Breast epithelium (tissue), 4 donors: ENCODE measurements around the gene DNASE1L1. TPM values are rescaled to one million over a fixed set of nuclear protein-coding genes. Genes with fewer than 3 reads are reported as not detected.

Source experiments
- DNase-seq, 2 donors: peaks; one replicate each; pipeline ENCODE4 v3.0.0-alpha.2; 2019; ENCODE audit warnings: low spot score in 2 of 2
- H3K27ac ChIP-seq, 2 donors: fragments of 200-600 bp; sonication (generic) in 1 of 2; one replicate each; pipeline ENCODE4 v1.5.1; 2016 to 2019; ENCODE audit warnings: mild to moderate bottlenecking in 1 of 2
- H3K27me3 ChIP-seq, 2 donors: fragments of 200-600 bp; sonication (generic) in 1 of 2; one replicate each; pipeline versions ENCODE4 v1.5.1 to v1.6.0; 2017 to 2019; ENCODE audit warnings: control low read depth in 1 of 2, mild to moderate bottlenecking in 1 of 2
- H3K36me3 ChIP-seq: fragments of 200-600 bp; one replicate; pipeline ENCODE4 v1.5.1; 2019
- H3K4me1 ChIP-seq, 2 donors: fragments of 200-600 bp; sonication (generic); one replicate each; pipeline ENCODE4 v1.5.1; 2016 to 2019; ENCODE audit warnings: control low read depth in 1 of 2
- H3K4me3 ChIP-seq, 3 donors: fragments of 200-600 bp; sonication (generic); 1 replicate in 2 of 3; 2 replicates in 1 of 3; pipeline ENCODE4 v1.5.1; 2016 to 2019; ENCODE audit warnings: mild to moderate bottlenecking in 3 of 3, moderate library complexity in 2 of 3
- H3K9me3 ChIP-seq, 2 donors: fragments of 200-600 bp; sonication (generic) in 1 of 2; one replicate each; pipeline ENCODE4 v1.5.1; 2016 to 2019; ENCODE audit warnings: control low read depth in 1 of 2
- CTCF ChIP-seq, 3 donors: fragments of 450-650 bp; IDR thresholded peaks; one replicate each; pipeline ENCODE4 v1.5.1; 2016 to 2017; ENCODE audit warnings: antibody characterized with exemption in 3 of 3, mild to moderate bottlenecking in 3 of 3, moderate library complexity in 3 of 3
- POLR2A ChIP-seq: fragments of 450-650 bp; IDR thresholded peaks from one replicate; pipeline ENCODE4 v1.6.1; 2016; ENCODE audit warnings: antibody characterized with exemption, mild to moderate bottlenecking, moderate library complexity
- POLR2AphosphoS5 ChIP-seq, 3 donors: sonication (generic); formaldehyde crosslinking; IDR thresholded peaks; one replicate each; pipeline ENCODE4 v1.6.1; 2017; ENCODE audit warnings: antibody characterized with exemption in 3 of 3
- intact Hi-C: fragments of 100-400 bp; cut with DNase I; formaldehyde crosslinking; loops from one replicate; pipeline ENCODE4 v1.15.1; 2023; ENCODE audit warnings: low total_unique reads
- total RNA-seq, 3 donors: library from RNA; depleted of rRNA; stranded (reverse); fragments of >200 nt; gene quantifications; one replicate each; pipeline ENCODE4 v1.1.0, GENCODE V29; 2016

Gene DNASE1L1
- total RNA-seq, 3 donors from 2014 or later = 26.2 to 44.3 (median 26.9) TPM

GRCh38 chrX:154352466-154352865 is 56.6 kb downstream of the DNASE1L1 start:
- H3K9me3 ChIP-seq = no peaks in the 10 kb centered on the region
- TF ChIP-seq POLR2A = no peak
- no peak for TF ChIP-seq POLR2AphosphoS5 (IDR thresholded peaks at IDR 0.05)
- TF ChIP-seq CTCF (IDR thresholded peaks at IDR 0.05) = no peak
- no peaks in the 10 kb centered on the region for H3K4me1 ChIP-seq
- H3K27me3 ChIP-seq = peaks cover 0 to 33% of the 10 kb centered on the region in 2 donors
- intact Hi-C loops = no loop called here
- no peak overlapping the region for H3K27ac ChIP-seq
- no peaks in the 10 kb centered on the region for H3K36me3 ChIP-seq
- no peak for DNase-seq
- no peak overlapping the region for H3K4me3 ChIP-seq

DNA sequence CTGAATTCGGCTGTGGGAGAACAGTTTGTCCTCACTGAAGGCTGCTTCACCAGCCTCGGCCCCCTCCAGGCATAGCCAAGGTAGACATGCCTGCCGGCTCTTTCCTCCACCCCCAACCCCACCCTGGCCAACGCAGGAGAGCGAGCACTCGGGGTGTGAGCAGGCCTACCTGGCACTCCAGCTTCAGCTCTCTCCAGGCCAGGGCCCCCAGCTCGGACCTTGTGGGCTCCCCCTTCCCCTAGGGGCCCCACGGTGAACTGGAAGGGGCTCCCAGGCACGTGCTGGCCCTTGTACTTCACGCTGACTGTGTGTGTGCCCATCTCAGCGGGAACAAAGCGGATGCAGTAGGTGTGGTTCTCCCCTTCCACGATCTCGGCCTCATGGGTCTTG is 57.0 kb downstream of the DNASE1L1 start:
- Histone ChIP-seq H3K27ac (peak overlapping the region in 1 of 2 donors; percentile 5), H3K4me3 (no peak overlapping the region), H3K36me3 (no peaks in the 10 kb centered on the region), H3K27me3 (peaks cover 0 to 35% of the 10 kb centered on the region in 2 donors), H3K4me1 (no peaks in the 10 kb centered on the region), H3K9me3 (no peaks in the 10 kb centered on the region)
- DNase-seq = no peak
- intact Hi-C loops = no loop called here
- TF ChIP-seq POLR2A (no peak), POLR2AphosphoS5 (IDR thresholded peaks at IDR 0.05) (no peak), CTCF (IDR thresholded peaks at IDR 0.05) (no peak)

Other genes with a start within 250 kb of the DNASE1L1 start
- not detected for gene OPN1MW, start 226.7 kb downstream of the DNASE1L1 start, total RNA-seq
- not detected for gene OPN1MW2, start 189.5 kb downstream of the DNASE1L1 start, total RNA-seq
- gene OPN1MW3, start 151.7 kb downstream of the DNASE1L1 start, total RNA-seq = not detected
- not detected for gene TEX28, start 114.1 kb downstream of the DNASE1L1 start, total RNA-seq
- gene TKTL1, start 113.5 kb downstream of the DNASE1L1 start, total RNA-seq = under 1 TPM in 1 of 3 donors, not detected in 2; 0.16 TPM
- 100 to 1,000 TPM; 416 to 675 (median 622) TPM for gene FLNA, start 34.6 kb downstream of the DNASE1L1 start, total RNA-seq
- 10 to 100 TPM; 33.8 to 48.1 (median 45.6) TPM for gene EMD, start 30.0 kb downstream of the DNASE1L1 start, total RNA-seq
- 1,000 to 10,000 TPM; 8,496 to 9,265 (median 8,695) TPM for gene RPL10, start 10.9 kb downstream of the DNASE1L1 start, total RNA-seq
- gene TAFAZZIN, start 2.3 kb upstream of the DNASE1L1 start, total RNA-seq = 10 to 100 TPM; 27.7 to 53.7 (median 44.2) TPM
- gene ATP6AP1, start 19.4 kb upstream of the DNASE1L1 start, total RNA-seq = 10 to 100 TPM; 31.5 to 57.1 (median 34.8) TPM
- 100 to 1,000 TPM in 1 of 3 donors, 10 to 100 TPM in 2; 94.0 to 105 (median 97.3) TPM for gene GDI1, start 27.9 kb upstream of the DNASE1L1 start, total RNA-seq
- gene FAM50A, start 34.9 kb upstream of the DNASE1L1 start, total RNA-seq = 10 to 100 TPM; 30.7 to 94.4 (median 64.2) TPM
- 10 to 100 TPM in 2 of 3 donors, 1 to 10 TPM in 1; 6.1 to 10.8 (median 10.1) TPM for gene PLXNA3, start 49.0 kb upstream of the DNASE1L1 start, total RNA-seq
- gene LAGE3, start 70.0 kb upstream of the DNASE1L1 start, total RNA-seq = 10 to 100 TPM; 21.1 to 38.0 (median 28.8) TPM
- gene UBL4A, start 77.4 kb upstream of the DNASE1L1 start, total RNA-seq = 10 to 100 TPM; 36.2 to 40.1 (median 38.3) TPM
- gene SLC10A3, start 81.4 kb upstream of the DNASE1L1 start, total RNA-seq = 10 to 100 TPM; 17.0 to 24.0 (median 19.5) TPM
- gene FAM3A, start 107.0 kb upstream of the DNASE1L1 start, total RNA-seq = 10 to 100 TPM; 38.8 to 42.6 (median 41.3) TPM
- 10 to 100 TPM; 25.6 to 45.2 (median 38.2) TPM for gene G6PD, start 137.6 kb upstream of the DNASE1L1 start, total RNA-seq
- 10 to 100 TPM; 10.5 to 15.2 (median 12.6) TPM for gene IKBKG, start 138.4 kb upstream of the DNASE1L1 start, total RNA-seq
- 1 to 10 TPM in 1 of 3 donors, not detected in 2; 2.3 TPM for gene CTAG1A, start 175.9 kb upstream of the DNASE1L1 start, total RNA-seq
- 1 to 10 TPM in 1 of 3 donors, not detected in 2; 2.3 TPM for gene CTAG1B, start 210.0 kb upstream of the DNASE1L1 start, total RNA-seq
- gene CTAG2, start 244.3 kb upstream of the DNASE1L1 start, total RNA-seq = not detected